Measurements from ENCODE around the gene PTPN5. TPM values are rescaled to one million over a fixed set of nuclear protein-coding genes. Genes with fewer than 3 reads are reported as not detected.

PTPN5 gene
- total RNA-seq, 3 donors from 2014 or later: 0.59 to 2.2 (median 1.3) TPM

DNA sequence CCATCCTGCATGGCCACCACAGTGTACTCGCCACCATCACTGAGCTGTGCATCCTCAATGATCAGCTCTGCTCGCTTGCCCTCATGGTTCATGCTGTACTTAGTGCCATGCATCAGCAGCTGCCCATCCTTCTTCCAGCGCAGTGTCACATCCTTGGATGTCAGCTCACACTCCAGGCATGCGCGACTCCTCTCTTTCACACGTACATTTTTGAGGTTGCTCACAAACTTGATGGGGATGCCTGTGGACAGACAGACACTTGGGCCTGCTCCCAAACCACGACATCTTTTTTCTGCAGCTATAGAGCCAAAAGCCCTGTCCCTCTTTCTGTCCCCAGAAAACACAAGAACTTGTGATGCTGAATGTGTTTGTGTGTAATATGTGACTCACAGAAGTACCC is 76.1 kb downstream of the PTPN5 start:
- Histone ChIP-seq H3K27me3 (no peaks in the 10 kb centered on the region), H3K36me3 (no peaks in the 10 kb centered on the region), H3K4me3 (no peak overlapping the region), H3K27ac (no peak overlapping the region), H3K9me3 (no peaks in the 10 kb centered on the region), H3K4me1 (no peaks in the 10 kb centered on the region)
- DNase-seq (ENCODE audit: low spot score in 2 of 2): no peak
- TF ChIP-seq, protein P1, sequence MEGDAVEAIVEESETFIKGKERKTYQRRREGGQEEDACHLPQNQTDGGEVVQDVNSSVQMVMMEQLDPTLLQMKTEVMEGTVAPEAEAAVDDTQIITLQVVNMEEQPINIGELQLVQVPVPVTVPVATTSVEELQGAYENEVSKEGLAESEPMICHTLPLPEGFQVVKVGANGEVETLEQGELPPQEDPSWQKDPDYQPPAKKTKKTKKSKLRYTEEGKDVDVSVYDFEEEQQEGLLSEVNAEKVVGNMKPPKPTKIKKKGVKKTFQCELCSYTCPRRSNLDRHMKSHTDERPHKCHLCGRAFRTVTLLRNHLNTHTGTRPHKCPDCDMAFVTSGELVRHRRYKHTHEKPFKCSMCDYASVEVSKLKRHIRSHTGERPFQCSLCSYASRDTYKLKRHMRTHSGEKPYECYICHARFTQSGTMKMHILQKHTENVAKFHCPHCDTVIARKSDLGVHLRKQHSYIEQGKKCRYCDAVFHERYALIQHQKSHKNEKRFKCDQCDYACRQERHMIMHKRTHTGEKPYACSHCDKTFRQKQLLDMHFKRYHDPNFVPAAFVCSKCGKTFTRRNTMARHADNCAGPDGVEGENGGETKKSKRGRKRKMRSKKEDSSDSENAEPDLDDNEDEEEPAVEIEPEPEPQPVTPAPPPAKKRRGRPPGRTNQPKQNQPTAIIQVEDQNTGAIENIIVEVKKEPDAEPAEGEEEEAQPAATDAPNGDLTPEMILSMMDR (IDR thresholded peaks at IDR 0.05): no peak
- no peak for TF ChIP-seq POLR2AphosphoS5 (IDR thresholded peaks at IDR 0.05)
- no peak for TF ChIP-seq POLR2A (IDR thresholded peaks at IDR 0.05)
- intact Hi-C loops (cut with DNase I; ENCODE audit: low total_unique reads): no loop called here

DNA sequence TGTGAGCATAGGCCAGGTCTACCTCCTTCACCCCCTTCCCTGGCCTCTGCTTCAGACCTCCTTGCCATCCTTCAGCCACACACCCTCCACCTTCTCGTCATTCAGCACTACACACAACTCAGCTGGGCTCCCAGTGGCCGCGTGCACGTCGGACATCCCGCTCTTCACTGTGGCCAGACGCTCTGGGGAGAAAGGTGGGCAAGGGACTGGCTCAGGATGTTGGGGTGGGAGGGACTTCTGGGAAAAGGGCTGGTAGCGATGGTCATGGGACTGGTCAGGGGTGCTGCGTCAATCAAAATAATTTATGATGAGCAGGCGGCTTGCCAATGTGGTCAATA is 77.2 kb downstream of the PTPN5 start:
- DNase-seq (ENCODE audit: low spot score in 2 of 2): no peak
- intact Hi-C loops (cut with DNase I; ENCODE audit: low total_unique reads): no loop called here
- no peak overlapping the region for H3K27ac ChIP-seq
- TF ChIP-seq, protein P1 (IDR thresholded peaks at IDR 0.05): no peak
- TF ChIP-seq POLR2A (IDR thresholded peaks at IDR 0.05) (no peak), POLR2AphosphoS5 (IDR thresholded peaks at IDR 0.05) (no peak)
- no peaks in the 10 kb centered on the region for H3K4me1 ChIP-seq
- no peaks in the 10 kb centered on the region for H3K27me3 ChIP-seq
- H3K36me3 ChIP-seq: no peaks in the 10 kb centered on the region
- no peak overlapping the region for H3K4me3 ChIP-seq
- no peaks in the 10 kb centered on the region for H3K9me3 ChIP-seq

DNA sequence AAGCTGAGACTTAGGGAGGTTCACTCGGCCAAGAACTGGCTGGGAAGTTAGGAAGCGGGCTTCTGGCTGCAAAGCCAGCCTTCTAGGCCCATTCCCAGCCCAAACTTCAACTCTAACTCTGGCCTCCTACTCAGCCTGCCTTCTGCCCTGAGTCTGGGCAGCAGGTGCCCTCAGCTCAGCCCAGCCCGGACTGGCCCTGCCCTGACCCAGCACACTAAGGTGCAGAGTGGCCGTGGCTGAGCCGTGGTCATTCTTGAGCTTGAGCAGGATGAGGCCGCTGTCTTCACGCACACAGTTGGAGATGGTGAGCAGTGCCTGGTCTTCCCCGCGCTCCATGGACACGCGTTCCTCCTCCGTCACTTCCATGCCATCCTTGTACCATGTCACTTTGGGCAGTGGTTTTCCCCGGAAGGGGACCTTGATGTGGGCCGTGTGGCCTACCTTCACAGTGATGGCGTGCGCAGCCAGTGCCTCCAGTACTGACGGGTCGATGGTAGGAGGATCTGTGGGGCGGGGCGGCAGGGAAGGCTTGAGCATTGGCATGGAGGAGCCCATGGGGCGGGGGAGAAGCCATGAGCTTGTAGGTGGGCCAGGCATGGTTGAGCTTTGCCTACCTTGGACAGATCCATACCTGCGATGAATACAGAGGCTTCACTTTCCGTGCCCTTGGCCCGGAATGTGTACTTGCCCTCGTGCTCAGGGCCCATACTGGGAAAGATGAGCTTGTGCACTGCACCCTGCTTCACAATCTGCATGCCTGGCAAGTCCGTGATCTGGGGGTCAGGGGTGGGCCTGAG is 77.8 kb downstream of the PTPN5 start:
- TF ChIP-seq, protein P1 (IDR thresholded peaks at IDR 0.05): no peak
- TF ChIP-seq POLR2A (IDR thresholded peaks at IDR 0.05): no peak
- no peak for TF ChIP-seq POLR2AphosphoS5 (IDR thresholded peaks at IDR 0.05)
- Histone ChIP-seq H3K36me3 (no peaks in the 10 kb centered on the region), H3K27ac (no peak overlapping the region), H3K27me3 (no peaks in the 10 kb centered on the region), H3K4me3 (no peak overlapping the region), H3K9me3 (no peaks in the 10 kb centered on the region), H3K4me1 (no peaks in the 10 kb centered on the region)
- DNase-seq (ENCODE audit: low spot score in 2 of 2): no peak
- intact Hi-C loops (cut with DNase I; ENCODE audit: low total_unique reads): no loop called here

DNA sequence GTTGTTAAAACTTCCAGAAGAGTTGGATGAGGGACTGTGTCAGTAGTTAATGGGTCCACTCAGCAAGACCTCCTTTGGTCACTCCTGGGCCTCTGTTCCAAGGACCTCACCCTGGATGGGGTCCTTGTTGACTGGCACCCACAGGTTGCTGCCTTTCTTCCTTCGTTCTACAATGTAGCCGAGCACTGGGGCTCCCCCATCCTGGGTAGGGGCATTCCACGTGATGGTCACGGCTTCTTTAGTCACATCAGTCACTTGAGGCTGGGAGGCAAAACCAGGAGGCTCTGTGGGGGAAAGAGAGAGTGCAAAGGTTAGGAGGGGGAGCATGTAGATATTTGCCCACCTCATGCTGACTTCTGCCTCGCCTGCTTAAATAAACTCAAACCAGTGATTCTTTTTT is 81.1 kb downstream of the PTPN5 start:
- Histone ChIP-seq H3K27ac (no peak overlapping the region), H3K9me3 (no peaks in the 10 kb centered on the region), H3K4me1 (peaks cover 0 to 3% of the 10 kb centered on the region in 2 donors), H3K27me3 (no peaks in the 10 kb centered on the region), H3K4me3 (no peak overlapping the region), H3K36me3 (no peaks in the 10 kb centered on the region)
- peak in 1 of 2 donors; percentile 35 for DNase-seq (ENCODE audit: low spot score in 2 of 2)
- TF ChIP-seq POLR2AphosphoS5 (IDR thresholded peaks at IDR 0.05): no peak
- TF ChIP-seq, protein P1 (IDR thresholded peaks at IDR 0.05): no peak
- TF ChIP-seq POLR2A (IDR thresholded peaks at IDR 0.05): no peak
- intact Hi-C loops (cut with DNase I; ENCODE audit: low total_unique reads): no loop called here

DNA sequence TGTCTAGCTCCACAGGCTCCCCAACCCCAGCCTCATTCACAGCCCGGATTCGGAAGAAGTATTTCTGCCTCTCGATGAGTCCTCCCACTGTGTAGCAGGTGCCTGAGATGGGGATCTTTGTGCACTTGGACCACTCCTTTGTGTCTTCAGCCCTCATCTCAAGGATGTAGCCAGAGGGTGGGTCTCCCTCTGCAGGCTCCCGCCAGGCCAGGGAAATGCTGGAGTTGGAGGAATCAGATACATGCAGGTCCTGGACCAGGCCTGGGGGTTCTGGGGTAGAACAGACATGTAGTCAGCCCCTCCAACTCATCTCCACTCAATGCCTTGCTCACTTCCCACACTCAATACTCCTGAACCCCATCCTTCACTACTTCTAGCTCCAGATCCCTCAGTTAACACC is 82.2 kb downstream of the PTPN5 start:
- Histone ChIP-seq H3K27ac (no peak overlapping the region), H3K27me3 (no peaks in the 10 kb centered on the region), H3K36me3 (no peaks in the 10 kb centered on the region), H3K9me3 (no peaks in the 10 kb centered on the region), H3K4me1 (peaks cover 0 to 4% of the 10 kb centered on the region in 2 donors), H3K4me3 (no peak overlapping the region)
- peak in 1 of 2 donors; percentile 30 for DNase-seq (ENCODE audit: low spot score in 2 of 2)
- intact Hi-C loops (cut with DNase I; ENCODE audit: low total_unique reads): no loop called here
- TF ChIP-seq, protein P1 (IDR thresholded peaks at IDR 0.05): no peak
- TF ChIP-seq POLR2A (IDR thresholded peaks at IDR 0.05) (no peak), POLR2AphosphoS5 (IDR thresholded peaks at IDR 0.05) (no peak)

All from breast epithelium (tissue), 4 donors.